K562 (cell line): Measurements from ENCODE around the gene PHF12. TPM values are rescaled to one million over a fixed set of nuclear protein-coding genes. Genes with fewer than 3 reads are reported as not detected.

ENCODE experiments used
- AFF1 ChIP-seq, 2 experiments: fragments of 450-650 bp; IDR thresholded peaks; 2 replicates each; pipeline ENCODE4 v1.6.1; 2018; ENCODE audit warnings: mild to moderate bottlenecking in 2 of 2, low read depth in 1 of 2; ENCODE audit not compliant: partially characterized antibody in 2 of 2
- FOS ChIP-seq: IDR thresholded peaks from 3 replicates; pipeline ENCODE4 v1.6.1; 2011; ENCODE audit not compliant: insufficient read length; ENCODE audit errors: extremely low read depth
- GATAD2B ChIP-seq: fragments of 450-650 bp; IDR thresholded peaks from 2 replicates; pipeline ENCODE4 v1.6.1; 2017; ENCODE audit warnings: mild to moderate bottlenecking, borderline replicate concordance
- LCOR ChIP-seq: sonication (generic); formaldehyde crosslinking; IDR thresholded peaks from 2 replicates; pipeline ENCODE4 v1.8.0; 2022; ENCODE audit warnings: mild to moderate bottlenecking, missing genetic modification reagents
- NONO ChIP-seq, 2 experiments: fragments of 200-400 bp in 1 of 2; fragments of 450-650 bp in 1 of 2; formaldehyde crosslinking in 1 of 2; IDR thresholded peaks; 2 replicates each; pipeline ENCODE4 v1.6.1; 2017; ENCODE audit warnings: low read depth in 2 of 2, mild to moderate bottlenecking in 2 of 2, moderate library complexity in 2 of 2, low read length in 1 of 2
- PHB2 ChIP-seq: fragments of 450-650 bp; IDR thresholded peaks from 2 replicates; pipeline ENCODE4 v1.6.1; 2017; ENCODE audit warnings: low read depth
- RNF219 ChIP-seq: fragments of 250-450 bp; sonication (Bioruptor Pico); IDR thresholded peaks from 2 replicates; pipeline ENCODE4 v1.5.0; 2022; ENCODE audit warnings: mild to moderate bottlenecking
- SPI1 ChIP-seq: IDR thresholded peaks from 2 replicates; pipeline ENCODE4 v1.6.1; 2011; ENCODE audit warnings: low read depth, low read length, control low read depth, borderline replicate concordance
- ZBTB12 ChIP-seq: fragments of 250-450 bp; sonication (Bioruptor Pico); IDR thresholded peaks from 2 replicates; pipeline ENCODE4 v1.4.0; 2020
- ZBTB9 ChIP-seq: fragments of 450-650 bp; formaldehyde crosslinking; IDR thresholded peaks from 2 replicates; pipeline ENCODE4 v1.4.0; 2020; ENCODE audit warnings: mild to moderate bottlenecking, moderate library complexity
- ZFP1 ChIP-seq: fragments of 450-650 bp; formaldehyde crosslinking; IDR thresholded peaks from 2 replicates; pipeline ENCODE4 v1.4.0; 2020; ENCODE audit warnings: mild to moderate bottlenecking, mixed read lengths
- ZNF316 ChIP-seq: fragments of 450-650 bp; IDR thresholded peaks from 2 replicates; pipeline ENCODE4 v1.6.1; 2016
- polyA plus RNA-seq, 8 experiments: library from polyadenylated mRNA; depleted of rRNA in 4 of 8; stranded (reverse) in 5 of 8; unstranded in 3 of 8; fragments of >200 nt; fragmentation: Nextera tagmentation in 2 of 8; fragmentation: Illumina TruSeq in 1 of 8; extraction: Ambion mirVana in 2 of 8; extraction: Trizol in 1 of 8; gene quantifications; 2 replicates each; pipeline versions ENCODE4 v1.2.1 to v1.2.3, GENCODE V29; 2011 to 2014; ENCODE audit warnings: inconsistent platforms in 1 of 8, missing spikeins in 1 of 8
- total RNA-seq, 7 experiments: library from RNA; depleted of rRNA in 6 of 7; stranded (reverse); fragments of >200 nt in 6 of 7; fragmentation: Illumina TruSeq in 2 of 7; extraction: Trizol in 2 of 7; gene quantifications; 2 replicates each; pipeline versions ENCODE4 v1.2.1 to v1.2.3, GENCODE V29; 2011 to 2021; ENCODE audit warnings: low replicate concordance in 1 of 7
- TF ChIP-seq, protein P1 (sequence below): sonication (generic); formaldehyde crosslinking; IDR thresholded peaks from 2 replicates; pipeline ENCODE4 v1.8.0; 2022; ENCODE audit warnings: mild to moderate bottlenecking, missing genetic modification reagents

The PHF12 gene
- total and polyA plus RNA-seq, 9 of the 15 experiments (the other 6 are each of a cell fraction or from before 2014, with no cell fraction given) = 0.82 to 31.3 (median 13.5) TPM

DNA sequence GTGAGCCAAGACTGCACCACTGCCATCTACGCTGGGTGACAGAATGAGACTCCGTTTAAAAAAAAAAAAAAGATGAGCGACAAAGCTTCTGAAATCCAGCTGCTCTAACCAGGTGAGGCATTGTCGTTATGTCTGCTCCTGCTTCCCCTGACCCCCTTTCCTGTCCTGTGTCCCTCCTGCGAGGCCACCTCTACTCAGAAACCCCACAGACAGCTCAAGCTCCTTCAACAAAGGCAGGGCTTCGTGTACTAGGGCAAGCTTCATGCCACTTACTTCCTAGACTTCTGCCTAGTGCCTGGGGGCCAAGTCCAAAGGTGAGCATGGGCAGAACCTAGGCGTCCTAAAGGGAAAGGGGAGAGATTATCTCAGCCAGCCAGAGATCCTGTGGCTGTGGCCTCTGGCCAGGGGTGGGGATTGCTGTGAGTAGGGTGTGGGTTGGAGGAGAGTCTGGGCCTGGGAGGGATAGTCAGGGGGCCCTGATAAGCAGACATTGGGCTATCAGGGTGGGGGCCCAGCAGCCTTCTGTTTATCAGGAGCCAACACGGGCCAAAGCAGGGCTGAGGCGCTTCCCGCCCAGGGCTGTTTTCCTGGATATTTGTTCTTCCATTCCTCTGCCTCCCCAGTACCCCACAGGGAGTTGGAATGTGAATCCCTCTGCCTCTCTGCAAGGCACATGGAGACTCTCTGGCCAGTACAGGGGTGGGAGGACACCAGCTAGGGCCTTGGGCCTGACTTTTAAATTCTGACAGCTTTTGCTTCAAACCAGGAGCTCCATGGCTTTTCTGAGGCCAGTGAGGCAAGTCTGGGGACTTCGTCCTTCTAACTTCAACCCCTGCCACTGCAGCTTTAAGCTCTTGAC, 86.1 kb downstream of the PHF12 start (continued):
- peak in 1 of 2 experiments; percentile 95 for TF ChIP-seq AFF1 (IDR thresholded peaks at IDR 0.05; ENCODE audit: low read depth in 1 of 2, partially characterized antibody in 2 of 2)
- peak; percentile 55 for TF ChIP-seq ZBTB12
- TF ChIP-seq, protein P1, sequence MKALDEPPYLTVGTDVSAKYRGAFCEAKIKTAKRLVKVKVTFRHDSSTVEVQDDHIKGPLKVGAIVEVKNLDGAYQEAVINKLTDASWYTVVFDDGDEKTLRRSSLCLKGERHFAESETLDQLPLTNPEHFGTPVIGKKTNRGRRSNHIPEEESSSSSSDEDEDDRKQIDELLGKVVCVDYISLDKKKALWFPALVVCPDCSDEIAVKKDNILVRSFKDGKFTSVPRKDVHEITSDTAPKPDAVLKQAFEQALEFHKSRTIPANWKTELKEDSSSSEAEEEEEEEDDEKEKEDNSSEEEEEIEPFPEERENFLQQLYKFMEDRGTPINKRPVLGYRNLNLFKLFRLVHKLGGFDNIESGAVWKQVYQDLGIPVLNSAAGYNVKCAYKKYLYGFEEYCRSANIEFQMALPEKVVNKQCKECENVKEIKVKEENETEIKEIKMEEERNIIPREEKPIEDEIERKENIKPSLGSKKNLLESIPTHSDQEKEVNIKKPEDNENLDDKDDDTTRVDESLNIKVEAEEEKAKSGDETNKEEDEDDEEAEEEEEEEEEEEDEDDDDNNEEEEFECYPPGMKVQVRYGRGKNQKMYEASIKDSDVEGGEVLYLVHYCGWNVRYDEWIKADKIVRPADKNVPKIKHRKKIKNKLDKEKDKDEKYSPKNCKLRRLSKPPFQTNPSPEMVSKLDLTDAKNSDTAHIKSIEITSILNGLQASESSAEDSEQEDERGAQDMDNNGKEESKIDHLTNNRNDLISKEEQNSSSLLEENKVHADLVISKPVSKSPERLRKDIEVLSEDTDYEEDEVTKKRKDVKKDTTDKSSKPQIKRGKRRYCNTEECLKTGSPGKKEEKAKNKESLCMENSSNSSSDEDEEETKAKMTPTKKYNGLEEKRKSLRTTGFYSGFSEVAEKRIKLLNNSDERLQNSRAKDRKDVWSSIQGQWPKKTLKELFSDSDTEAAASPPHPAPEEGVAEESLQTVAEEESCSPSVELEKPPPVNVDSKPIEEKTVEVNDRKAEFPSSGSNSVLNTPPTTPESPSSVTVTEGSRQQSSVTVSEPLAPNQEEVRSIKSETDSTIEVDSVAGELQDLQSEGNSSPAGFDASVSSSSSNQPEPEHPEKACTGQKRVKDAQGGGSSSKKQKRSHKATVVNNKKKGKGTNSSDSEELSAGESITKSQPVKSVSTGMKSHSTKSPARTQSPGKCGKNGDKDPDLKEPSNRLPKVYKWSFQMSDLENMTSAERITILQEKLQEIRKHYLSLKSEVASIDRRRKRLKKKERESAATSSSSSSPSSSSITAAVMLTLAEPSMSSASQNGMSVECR (CRISPR knock-in tag) = no peak
- TF ChIP-seq FOS = no peak
- TF ChIP-seq GATAD2B = peak; percentile 98
- TF ChIP-seq NONO (IDR thresholded peaks at IDR 0.05; ENCODE audit: low read depth in 2 of 2, low read length in 1 of 2) = peak in 1 of 2 experiments; percentile 96; a peak in 2 of 4 replicates
- no peak for TF ChIP-seq ZFP1 (CRISPR knock-in tag)
- peak; percentile 49 for TF ChIP-seq LCOR
- TF ChIP-seq RNF219 (CRISPR knock-in tag) = 0 out of 2 replicates have a peak, but pooled peaks have one; percentile 58
- TF ChIP-seq ZBTB9 (CRISPR knock-in tag) = peak; percentile 94; the same call in 1 of the 2 replicates
- TF ChIP-seq ZNF316 = no peak
- peak; percentile 100 for TF ChIP-seq PHB2
- no peak for TF ChIP-seq SPI1
